NT2/D1 (cell line): ENCODE data around the gene HOXA2.

Source experiments
- YY1 ChIP-seq: IDR thresholded peaks from 2 replicates; pipeline ENCODE4 v1.6.1; 2011; ENCODE audit not compliant: insufficient read length, insufficient read depth
- ZNF274 ChIP-seq: IDR thresholded peaks from 2 replicates; pipeline ENCODE4 v1.6.1; 2011; ENCODE audit warnings: mild to moderate bottlenecking, low read depth, low read length

GRCh38 chr7:27124096-27124901, 21.8 kb upstream of the HOXA2 start:
- no peak for TF ChIP-seq YY1
- TF ChIP-seq ZNF274, result no peak
